Mesothelial cell of epicardium (in vitro differentiated cells): ENCODE measurements around the gene TCHHL1. TPM values are rescaled to one million over a fixed set of nuclear protein-coding genes. Genes with fewer than 3 reads are reported as not detected.
A peak's percentile ranks its signal among the peaks of the same experiment; 100 is the strongest.

Source experiments
- DNase-seq, 2 experiments: peaks; one replicate each; pipeline ENCODE4 v3.0.0; 2021; ENCODE audit warnings: low spot score in 2 of 2; ENCODE audit not compliant: unreplicated experiment in 2 of 2
- H3K27ac Mint-ChIP-seq: 2 replicates; pipeline ENCODE4 v1.8.0; 2021; ENCODE audit warnings: mixed read lengths
- H3K27me3 Mint-ChIP-seq: 2 replicates; pipeline ENCODE4 v1.8.0; 2021; ENCODE audit warnings: low read depth, mixed read lengths
- H3K36me3 Mint-ChIP-seq: 2 replicates; pipeline ENCODE4 v1.8.0; 2021; ENCODE audit warnings: mixed read lengths
- H3K4me1 Mint-ChIP-seq: 2 replicates; pipeline ENCODE4 v1.8.0; 2021; ENCODE audit warnings: mixed read lengths
- H3K4me3 Mint-ChIP-seq: 2 replicates; pipeline ENCODE4 v1.8.0; 2021; ENCODE audit warnings: mild to moderate bottlenecking, moderate library complexity, mixed read lengths
- H3K9me3 Mint-ChIP-seq: 2 replicates; pipeline ENCODE4 v1.8.0; 2021; ENCODE audit warnings: mixed read lengths
- CTCF ChIP-seq: fragments of 200-600 bp; sonication (generic); IDR thresholded peaks from one replicate; pipeline ENCODE4 v1.5.0; 2021; ENCODE audit warnings: antibody characterized with exemption; ENCODE audit not compliant: unreplicated experiment
- total RNA-seq: library from RNA; stranded (reverse); gene quantifications from 3 replicates; pipeline ENCODE4 v1.2.1, GENCODE V29; 2021

The TCHHL1 gene
- total RNA-seq, 1 donor from 2014 or later, result not detected

- Mint-ChIP-seq H3K4me3 (no peak overlapping the region), H3K9me3 (no peaks in the 10 kb centered on the region), H3K27ac (no peak overlapping the region), H3K27me3 (peaks cover 20% of the 10 kb centered on the region), H3K4me1 (peaks cover 21% of the 10 kb centered on the region), H3K36me3 (no peaks in the 10 kb centered on the region)
- DNase-seq, result no peak
- no peak for TF ChIP-seq CTCF
Measured at GRCh38 chr1:152049291-152050083, 39.4 kb downstream of the TCHHL1 start.

GRCh38 chr1:152048416-152049009 lies 40.4 kb downstream of the TCHHL1 start:
- Mint-ChIP-seq H3K9me3 (no peaks in the 10 kb centered on the region), H3K4me1 (peaks cover 24% of the 10 kb centered on the region), H3K27ac (peak overlapping the region; percentile 99), H3K36me3 (no peaks in the 10 kb centered on the region), H3K27me3 (peaks cover 10% of the 10 kb centered on the region), H3K4me3 (peak overlapping the region; percentile 63)
- no peak for DNase-seq
- TF ChIP-seq CTCF, result no peak

GRCh38 chr1:152047730-152048415 lies 41.0 kb downstream of the TCHHL1 start:
- H3K4me3 Mint-ChIP-seq, result peak overlapping the region; percentile 63
- no peaks in the 10 kb centered on the region for H3K9me3 Mint-ChIP-seq
- H3K36me3 Mint-ChIP-seq, result no peaks in the 10 kb centered on the region
- peaks cover 24% of the 10 kb centered on the region for H3K4me1 Mint-ChIP-seq
- TF ChIP-seq CTCF, result no peak
- H3K27me3 Mint-ChIP-seq, result peaks cover 4% of the 10 kb centered on the region
- H3K27ac Mint-ChIP-seq, result peak overlapping the region; percentile 99
- DNase-seq, result peak; percentile 63 to 74

GRCh38 chr1:152047413-152047729 lies 41.5 kb downstream of the TCHHL1 start:
- DNase-seq, result no peak
- no peak for TF ChIP-seq CTCF
- peaks cover 24% of the 10 kb centered on the region for H3K4me1 Mint-ChIP-seq
- no peaks in the 10 kb centered on the region for H3K9me3 Mint-ChIP-seq
- peak overlapping the region; percentile 63 for H3K4me3 Mint-ChIP-seq
- H3K27me3 Mint-ChIP-seq, result no peaks in the 10 kb centered on the region
- H3K27ac Mint-ChIP-seq, result peak overlapping the region; percentile 99
- H3K36me3 Mint-ChIP-seq, result no peaks in the 10 kb centered on the region

GRCh38 chr1:152044386-152044785 lies 44.5 kb downstream of the TCHHL1 start:
- Mint-ChIP-seq H3K4me3 (no peak overlapping the region), H3K27ac (no peak overlapping the region), H3K27me3 (no peaks in the 10 kb centered on the region), H3K4me1 (peaks cover 19% of the 10 kb centered on the region), H3K9me3 (no peaks in the 10 kb centered on the region), H3K36me3 (no peaks in the 10 kb centered on the region)
- TF ChIP-seq CTCF, result no peak
- DNase-seq, result no peak
